Measurements from ENCODE around the gene MYO1D.
"Not testable (repeated sequence)": the region's sequence is repeated elsewhere in the genome, so short reads cannot be mapped to it uniquely, and the experiment has no call there.

MYO1D gene

DNA sequence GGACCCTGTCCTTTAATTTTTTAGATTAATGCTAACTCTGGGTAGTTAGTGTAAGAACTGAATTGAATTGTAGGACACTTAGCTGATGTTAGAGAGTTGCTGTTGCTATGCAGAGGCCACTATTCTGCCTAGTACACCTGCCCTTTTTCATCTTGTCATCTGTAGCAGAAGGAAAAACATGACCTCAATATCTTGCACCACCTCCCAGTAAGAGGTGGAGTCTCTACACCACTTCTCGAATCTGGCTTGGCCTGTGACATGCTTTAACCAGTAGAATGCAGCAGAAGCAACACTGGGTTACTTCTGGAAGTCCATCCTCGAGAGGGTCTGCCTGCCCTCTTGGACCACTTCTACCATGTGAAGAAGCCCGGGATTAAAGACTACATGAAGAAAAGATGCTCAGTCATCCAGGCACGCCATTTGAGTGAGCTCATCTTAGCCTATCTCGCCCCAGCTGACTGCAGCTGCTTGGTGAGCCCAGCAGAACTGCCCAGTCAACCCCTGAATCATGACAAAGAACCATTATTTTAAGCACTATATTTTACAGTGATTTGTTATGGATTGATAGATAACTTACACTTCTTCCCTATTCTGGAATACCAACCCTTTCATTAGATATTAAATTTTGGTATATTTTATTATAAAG is 153.5 kb downstream of the MYO1D start:
- no peak for DNase-seq

DNA sequence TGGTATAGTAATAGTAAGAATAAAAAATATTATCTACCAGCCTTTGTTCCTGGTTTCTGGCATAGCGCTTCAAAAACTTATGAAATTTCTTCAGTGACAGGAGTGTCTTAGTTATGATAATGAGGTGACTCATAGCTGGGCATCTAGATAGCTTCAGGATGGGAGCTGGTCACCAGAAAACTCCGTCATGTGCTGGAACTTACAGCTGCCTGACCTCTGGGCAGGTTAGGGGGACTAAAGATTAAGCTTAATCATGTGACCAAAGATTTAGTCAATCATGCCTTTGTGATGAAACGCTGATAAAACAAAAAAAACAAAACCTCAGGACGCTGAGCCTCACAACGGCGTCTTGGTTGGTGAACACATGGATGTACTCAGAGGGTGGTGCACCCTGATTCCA is 154.2 kb downstream of the MYO1D start:
- no peak for DNase-seq

DNA sequence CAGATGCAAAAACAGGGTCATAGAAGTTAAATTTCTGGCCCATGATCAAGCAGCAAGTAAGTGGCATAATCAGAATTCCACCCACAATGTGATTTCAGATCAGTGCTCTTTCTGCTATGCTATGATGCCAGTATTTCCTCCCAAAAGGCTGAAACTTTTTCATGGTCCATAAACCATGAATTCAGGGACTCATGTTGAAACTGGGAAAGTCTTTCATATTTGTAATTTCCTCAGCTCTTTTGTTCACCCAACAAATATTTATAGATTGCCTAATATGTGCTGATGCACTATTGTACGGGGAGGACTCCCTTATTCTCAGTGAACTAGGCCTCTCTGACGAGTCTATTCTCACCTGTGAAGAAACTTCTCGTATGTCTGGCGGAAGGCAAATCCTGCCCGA is 156.3 kb downstream of the MYO1D start:
- no peak for DNase-seq

DNA sequence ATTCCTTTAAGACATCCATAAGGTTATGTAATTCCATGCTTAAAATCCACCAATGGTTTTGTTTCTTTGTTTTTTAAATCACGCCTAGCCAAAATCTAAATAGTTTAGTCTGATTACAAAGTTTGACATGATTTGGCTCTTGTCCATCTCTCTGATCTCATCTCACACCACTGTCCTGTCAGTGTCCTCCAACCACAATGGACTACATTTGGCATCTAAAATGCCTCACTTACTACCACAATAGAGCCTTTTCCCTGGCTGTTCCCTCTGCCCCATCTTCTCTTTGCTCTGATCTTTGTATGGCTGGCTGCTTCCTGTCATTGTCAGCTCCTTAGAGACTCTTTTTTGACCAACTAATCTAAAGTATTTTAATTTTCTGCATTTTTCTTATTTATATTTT is 157.2 kb downstream of the MYO1D start:
- no peak for DNase-seq

DNA sequence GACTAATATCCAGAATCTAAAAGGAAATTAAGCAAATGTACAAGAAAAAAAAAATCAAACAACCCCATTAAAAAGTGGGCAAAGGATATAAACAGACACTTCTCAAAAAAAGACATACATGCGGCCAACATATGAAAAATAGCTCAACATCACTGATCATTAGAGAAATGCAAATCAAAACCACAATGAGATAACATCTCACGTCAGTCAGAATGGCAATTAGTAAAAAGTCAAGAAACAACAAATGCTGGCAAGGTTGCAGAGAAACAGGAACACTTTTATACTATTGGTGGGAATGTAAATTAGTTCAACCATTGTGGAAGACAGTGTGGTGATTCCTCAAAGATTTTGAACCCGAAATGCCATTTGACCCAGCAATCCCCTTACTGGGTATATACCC is 162.0 kb downstream of the MYO1D start:
- DNase-seq, result not testable (repeated sequence)

DNA sequence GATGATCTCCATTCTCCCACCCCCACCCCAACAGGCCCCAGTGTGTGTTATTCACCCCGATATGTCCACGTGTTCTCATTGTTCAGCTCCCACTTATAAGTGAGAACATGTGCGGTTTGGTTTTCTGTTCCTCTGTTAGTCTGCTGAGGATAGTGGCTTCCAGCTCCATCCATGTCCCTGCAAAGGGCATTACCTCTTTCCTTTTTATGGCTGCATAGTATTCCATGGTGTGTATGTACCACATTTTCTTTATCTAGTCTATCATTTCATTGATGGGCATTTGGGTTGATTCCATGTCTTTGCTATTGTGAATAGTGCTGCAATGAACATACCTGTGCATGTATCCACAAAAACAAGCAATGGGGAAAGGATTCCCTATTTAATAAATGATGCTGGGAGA is 162.7 kb downstream of the MYO1D start:
- DNase-seq, result not testable (repeated sequence)

DNA sequence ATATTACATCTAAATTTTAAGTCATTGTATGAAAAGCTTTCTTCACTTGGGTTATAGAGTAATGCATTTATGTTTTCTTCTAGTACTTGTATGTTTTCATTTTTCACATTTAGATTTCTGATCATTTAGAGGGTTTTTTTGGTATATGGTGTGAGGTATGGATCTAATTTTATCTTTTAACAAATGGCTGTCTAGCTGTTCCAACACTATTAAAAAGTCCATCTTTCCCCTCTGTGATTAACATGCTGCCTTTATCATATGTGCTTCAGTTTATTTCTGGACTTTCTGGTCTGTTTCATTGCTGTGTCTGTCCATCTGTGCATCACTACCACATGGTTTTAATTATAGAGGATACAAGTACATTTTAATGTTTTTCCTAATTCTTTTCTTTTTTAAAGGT is 163.8 kb downstream of the MYO1D start:
- no peak for DNase-seq

DNA sequence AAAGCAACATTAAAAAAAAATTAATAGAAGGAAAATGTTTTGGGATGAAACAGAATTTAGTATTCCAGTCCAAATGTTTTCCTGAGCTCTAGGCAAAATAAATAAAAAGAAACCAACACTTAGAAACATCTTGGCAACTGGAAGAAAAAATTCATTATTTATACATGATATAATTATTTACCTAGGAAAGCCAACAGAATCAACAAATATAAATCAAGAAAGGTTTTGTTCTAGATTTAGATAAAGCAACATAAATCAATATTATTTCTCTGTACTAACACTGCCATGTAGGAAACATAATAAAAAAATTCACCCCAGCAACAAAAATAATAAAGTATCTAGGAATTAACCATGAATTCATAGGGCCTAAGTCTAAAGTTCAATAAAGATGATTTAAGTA is 167.4 kb downstream of the MYO1D start:
- no peak for DNase-seq

DNA sequence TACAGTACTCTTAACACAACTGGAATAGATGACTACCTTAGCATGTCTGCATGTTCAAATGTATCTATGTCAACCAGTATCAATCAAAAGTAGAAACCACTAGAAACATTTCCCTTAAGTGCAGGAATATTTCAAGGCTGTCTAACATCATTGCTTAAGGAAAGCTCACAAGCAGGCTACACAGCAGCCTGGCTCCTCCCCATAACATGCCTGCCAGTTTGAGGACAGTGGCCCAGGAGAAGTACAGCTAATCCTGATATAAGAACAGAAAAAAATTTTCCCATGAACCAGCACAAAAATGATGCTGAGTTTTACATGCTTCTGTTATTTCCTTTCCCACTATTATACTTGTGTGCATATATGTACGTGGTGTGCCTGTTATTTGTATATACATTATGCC is 175.1 kb downstream of the MYO1D start:
- no peak for DNase-seq

DNA sequence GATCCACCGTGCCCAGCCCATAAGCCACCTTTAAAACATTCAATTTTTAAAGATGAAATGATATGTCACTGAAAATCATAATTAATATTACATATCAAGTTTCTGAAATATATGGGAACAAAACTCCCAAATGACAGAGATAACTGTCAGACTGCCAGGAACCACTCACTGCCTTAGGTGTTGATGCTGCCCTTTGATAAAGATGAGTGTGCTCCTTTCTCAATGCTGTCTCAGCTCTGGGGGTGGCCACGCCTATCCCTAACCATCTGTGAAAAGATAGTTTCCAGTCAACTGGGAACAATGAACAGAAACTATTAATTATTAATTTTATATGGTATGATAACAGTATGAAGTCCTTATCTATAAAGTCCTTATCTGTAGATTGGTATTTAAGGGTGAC is 177.7 kb downstream of the MYO1D start:
- no peak for DNase-seq

DNA sequence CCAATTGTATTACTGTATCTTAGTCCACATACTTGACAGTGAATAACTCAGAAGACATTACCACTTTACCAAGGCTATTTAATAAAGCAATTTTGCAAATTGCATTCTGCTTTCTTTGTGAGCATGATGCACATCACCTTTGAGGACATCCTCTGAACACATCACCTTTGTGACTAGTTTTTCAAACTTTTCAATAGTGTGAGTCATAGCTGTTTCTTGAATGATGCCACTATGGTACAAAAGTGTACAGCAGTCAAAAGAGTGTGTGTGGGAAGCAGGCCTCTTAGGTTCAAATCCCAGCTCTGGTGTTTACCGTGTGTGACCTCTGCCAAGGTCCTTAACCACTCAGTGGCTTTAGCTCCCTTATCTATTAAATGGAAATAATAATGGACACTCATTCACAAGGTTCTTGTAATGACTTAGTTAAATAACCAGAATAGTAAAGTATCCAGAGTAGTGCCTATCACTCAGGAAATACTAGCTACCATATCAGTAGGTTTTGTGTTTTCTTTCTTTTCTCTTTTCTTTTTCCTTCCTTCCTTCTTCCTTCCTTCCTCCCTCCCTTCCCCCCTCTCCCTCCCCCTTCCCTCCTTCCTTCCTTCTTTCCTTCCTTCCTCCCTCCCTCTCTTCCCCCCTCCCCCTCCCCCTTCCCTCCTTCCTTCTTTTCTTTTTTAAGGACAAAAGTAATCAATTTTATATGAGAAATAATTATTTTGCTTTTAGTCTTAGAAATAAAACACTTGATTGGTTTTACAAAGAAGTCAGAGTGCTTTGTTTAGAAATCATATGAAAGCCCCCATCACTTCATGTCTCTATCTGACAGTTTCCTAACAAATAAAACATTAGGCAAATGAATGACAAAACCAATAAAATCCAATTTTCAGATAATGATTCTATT is 178.9 kb downstream of the MYO1D start:
- DNase-seq, result no peak

DNA sequence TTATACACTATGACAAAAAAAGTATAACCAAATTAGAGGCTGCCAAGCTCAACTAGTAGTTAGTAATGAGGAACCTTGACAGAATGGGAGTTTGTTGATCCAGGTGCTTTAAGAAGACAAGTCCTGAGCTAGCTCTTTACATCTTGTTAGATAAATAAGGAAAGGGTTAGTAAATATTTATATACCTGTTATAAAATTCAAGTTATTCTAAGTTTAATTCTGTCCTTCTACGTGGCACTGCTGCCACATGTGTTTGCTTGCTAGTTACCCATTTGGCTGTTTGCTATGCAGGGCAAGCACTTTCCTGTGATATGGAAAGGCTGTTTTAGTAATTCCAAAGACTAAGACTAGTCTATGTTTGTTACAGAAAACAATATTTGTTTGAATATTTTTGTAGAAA is 180.5 kb downstream of the MYO1D start:
- no peak for DNase-seq

DNA sequence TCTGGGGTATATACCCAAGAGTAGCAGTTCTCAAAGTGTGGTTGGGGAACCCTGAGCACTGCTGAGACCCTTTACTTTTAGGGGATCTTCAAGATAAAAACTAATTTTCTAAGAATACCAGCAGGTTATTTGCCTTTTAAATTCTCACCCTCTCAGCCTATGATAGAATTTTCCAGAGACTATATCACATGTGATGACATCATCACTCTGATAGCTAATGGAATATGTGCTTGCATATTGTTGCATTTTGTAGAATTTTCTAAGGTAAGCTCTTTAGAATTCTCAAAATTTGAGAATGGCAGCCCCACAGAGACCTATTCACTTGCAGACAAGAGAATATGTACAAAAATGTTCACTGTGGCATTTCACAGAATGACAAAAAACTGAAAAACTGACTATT is 181.1 kb downstream of the MYO1D start:
- no peak for DNase-seq

DNA sequence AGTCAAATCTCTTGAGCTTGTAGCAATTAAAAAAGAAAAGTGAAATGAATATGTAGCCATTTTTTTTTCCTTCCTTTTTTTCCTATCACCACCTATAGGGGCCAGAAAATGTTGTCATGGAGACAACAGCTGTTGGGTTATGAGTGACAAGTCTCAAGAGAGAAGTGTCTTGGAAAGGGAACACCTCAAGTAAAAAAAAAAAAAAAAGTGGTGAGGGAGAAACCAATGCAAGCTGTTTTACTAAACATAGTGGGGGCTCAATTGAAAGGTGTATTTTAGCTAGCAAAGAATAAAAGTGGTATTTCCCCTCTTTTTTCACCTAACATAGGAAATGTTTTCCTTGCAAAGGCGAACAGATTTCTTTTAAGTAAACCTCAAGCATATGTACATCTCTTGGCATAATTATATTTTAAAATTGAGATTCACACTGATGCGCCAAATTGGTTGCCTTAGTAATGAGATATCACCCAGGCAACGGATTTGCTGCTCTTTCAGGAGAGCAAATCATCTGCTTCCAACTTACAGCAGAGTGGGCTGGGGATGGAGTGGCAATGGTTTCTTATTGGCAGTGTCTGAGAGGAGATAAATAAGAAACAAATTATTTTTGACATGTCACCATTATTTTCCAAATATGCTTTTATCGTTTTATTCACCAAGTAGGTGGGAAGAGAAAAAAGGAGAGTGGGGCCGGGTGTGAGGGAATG is 183.6 kb downstream of the MYO1D start:
- no peak for DNase-seq

DNA sequence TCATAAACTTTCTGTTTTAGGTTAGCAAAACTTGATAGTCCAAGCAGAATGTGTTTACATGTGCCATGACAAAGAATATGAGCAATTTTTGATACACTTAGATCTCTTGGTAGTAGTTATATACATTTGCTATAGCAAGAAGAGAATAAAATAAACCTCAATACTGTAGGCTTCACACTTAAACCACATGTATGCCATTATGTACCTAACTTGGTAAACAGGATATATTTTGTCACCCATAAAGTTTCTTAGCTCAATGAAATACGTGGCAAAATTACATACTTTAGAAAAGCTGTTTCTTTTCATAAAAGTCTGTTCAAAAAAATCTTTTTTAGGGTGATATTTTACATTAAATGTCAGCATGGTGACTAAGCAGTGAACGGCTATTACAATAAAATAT is 184.7 kb downstream of the MYO1D start:
- DNase-seq, result no peak

DNA sequence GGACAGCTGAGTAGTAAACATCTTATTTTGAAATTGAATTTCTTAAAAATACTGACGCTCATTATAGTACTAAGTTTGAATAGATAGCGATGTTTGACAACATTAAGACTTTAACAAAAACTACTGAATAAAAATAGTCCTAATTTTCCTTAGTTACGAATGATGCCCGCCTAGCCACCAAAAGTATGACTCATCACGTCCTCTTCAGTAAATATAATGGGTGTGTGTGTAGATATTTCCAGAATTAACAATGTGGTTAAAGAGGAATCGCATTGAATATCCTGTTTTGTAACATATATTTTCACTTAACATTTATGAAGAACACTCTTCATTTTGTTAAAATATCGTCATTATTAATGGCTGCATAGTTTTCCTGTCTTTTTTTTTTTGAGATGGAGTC is 187.6 kb downstream of the MYO1D start:
- no peak for DNase-seq

DNA sequence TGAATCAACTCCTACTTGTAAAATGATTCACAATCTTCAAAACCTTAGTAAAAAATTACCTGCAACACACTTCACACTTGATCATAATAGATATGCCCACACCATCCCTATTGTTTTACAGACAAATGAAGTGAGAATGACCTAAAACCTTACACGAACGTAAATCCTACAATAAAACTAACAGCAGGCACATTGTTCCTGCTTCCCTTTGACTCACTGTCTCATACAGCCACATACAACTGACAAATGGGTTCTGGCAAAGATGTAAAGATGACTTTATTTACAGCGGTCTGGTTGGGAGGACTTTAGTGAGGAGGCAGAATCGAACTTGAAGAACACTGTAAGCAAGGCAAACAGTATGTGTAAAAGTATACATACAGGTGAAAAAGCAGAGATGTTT is 188.7 kb downstream of the MYO1D start:
- no peak for DNase-seq

DNA sequence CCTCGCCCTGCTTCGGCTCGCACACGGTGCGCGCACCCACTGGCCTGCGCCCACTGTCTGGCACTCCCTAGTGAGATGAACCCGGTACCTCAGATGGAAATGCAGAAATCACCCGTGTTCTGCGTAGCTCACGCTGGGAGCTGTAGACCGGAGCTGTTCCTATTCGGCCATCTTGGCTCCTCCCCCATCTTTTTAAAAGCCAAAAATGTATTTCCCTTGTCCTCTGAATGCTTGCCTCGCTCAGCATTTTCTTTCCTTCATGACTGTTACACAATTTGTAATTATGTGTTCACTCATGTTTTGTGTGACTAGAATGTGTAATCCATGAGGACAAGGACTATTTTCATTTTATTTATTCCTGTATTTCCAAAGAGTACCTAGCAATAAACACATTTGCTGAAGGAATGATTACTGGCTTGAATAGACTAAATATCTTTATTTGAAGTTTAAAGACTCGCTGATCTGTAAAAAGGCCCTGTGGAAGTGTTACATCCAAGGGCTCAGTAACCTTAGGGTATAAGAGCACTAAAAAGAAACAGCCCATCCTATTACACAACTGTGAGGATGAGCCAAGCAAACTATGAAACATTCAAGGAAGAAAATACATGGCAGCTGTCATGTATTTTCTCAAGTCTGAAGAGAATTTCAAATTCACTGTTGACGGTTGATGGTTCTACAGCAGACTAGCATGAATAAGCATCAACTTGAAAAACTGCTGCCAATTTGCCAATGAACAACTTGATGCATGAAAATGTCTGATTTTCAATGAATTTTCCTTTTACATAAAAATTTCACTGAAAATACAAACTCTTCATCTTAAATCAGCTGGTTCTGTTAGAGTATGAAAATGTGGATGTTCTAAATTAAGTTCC is 192.6 kb downstream of the MYO1D start:
- no peak for DNase-seq

DNA sequence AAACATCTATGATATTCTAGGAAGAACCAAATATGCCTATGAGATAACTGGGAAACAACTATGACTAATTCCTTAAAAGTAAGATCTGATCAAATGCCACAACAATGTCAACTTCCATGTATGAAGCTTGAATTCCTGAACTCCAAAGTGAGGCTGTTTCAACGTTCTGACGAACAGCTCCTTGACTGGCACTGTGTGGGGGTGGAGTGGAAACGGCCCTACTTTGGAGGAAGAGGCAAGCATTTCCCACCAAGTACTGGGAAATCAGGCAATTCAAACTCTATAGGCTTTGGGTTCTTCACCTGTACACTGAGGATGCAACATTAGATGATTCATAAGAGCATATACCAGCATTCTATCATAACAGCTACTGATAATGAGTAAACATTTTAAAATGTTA is 203.0 kb downstream of the MYO1D start:
- no peak for DNase-seq

DNA sequence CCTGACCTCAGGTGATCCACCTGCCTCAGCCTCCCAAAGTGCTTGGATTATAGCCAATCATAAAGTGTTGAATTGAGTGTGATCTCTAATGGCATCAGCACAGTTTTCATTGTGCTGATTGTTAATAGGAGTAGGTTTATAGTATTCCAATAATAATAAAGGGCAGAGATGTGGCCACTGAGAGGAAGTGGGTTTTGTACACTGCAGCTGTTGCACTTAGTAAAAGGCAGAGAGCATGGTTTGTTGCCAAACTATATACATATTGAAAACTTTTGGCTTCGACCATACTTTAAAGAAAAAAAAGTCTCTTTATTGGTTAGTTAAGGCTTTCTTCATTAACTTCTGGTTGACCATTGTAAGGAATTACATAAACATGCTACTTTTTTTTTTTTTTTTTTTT is 204.2 kb downstream of the MYO1D start:
- no peak for DNase-seq

DNA sequence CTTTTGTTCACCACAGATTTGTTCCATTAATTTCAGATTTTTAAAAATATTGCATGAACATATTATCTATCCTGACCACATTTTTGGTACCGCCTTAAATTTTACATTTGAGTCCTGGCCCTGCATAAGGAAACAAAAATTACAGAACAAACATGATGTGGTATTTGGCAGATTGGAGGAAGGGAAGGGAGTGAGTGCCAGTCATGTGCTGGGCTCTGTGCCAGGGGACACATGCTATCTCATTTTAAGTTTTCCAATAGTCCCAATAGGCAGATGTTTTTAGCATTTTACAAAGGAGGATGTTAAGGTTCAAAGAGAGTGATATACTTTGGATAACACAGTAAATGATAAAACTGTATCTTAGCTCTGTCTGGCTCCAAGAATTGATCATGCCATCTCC is 205.0 kb downstream of the MYO1D start:
- DNase-seq, result no peak

DNA sequence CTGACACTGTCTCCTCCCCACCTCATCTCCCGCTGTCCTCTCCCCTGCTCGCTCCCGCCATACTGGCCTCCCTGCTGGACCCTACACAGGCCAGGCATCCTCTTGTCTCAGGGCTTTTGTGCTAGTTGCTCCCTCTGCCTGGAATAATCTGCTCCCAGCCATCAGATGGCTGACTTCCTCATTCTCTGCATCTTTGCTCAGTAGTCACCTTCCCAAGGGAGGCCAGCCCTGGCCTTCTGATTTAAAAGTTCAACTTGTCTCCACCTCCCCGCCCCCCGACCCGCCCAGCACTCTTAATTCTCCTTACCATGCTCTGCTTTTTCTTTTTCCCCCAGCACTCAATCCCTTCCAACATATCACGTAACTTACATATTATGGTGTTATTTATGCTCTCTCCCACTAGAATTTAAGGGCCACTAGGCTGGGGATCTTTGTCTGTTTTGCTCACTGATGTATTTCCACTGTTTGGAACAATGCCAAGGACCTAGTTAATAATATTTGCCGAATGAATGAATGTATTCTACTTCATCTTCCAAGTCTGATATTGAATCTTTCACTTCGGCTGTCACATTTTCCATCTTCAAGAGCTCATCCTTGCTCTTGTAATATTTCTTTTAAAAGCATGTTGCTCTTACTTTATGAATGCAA is 211.9 kb downstream of the MYO1D start:
- DNase-seq, result no peak

Data from activated CD8-positive, alpha-beta memory T cell treated with anti-CD3 and anti-CD28 coated beads, Interleukin-2, amount 50 U/mL, for 4 hours (primary cell).